BE2C (cell line): Measurements from ENCODE around the gene MSRB3.

ENCODE experiments used
- DNase-seq: peaks from one replicate; pipeline ENCODE4 v3.0.0-alpha.2; 2020
- H3K27me3 ChIP-seq: fragments of 250-450 bp; sonication (Bioruptor Pico); 2 replicates; pipeline ENCODE4 v1.5.1; 2020; ENCODE audit warnings: mild to moderate bottlenecking
- H3K36me3 ChIP-seq: fragments of 250-450 bp; sonication (Bioruptor Pico); 2 replicates; pipeline ENCODE4 v1.5.1; 2020; ENCODE audit warnings: mild to moderate bottlenecking
- H3K4me1 ChIP-seq: fragments of 250-450 bp; sonication (Bioruptor Pico); 2 replicates; pipeline ENCODE4 v1.5.1; 2020
- H3K4me3 ChIP-seq: 2 replicates; pipeline ENCODE4 v1.5.1; 2011; ENCODE audit warnings: low read depth, low read length
- H3K9me3 ChIP-seq: fragments of 250-450 bp; sonication (Bioruptor Pico); 2 replicates; pipeline ENCODE4 v1.5.1; 2020
- CTCF ChIP-seq: IDR thresholded peaks from 2 replicates; pipeline ENCODE4 v1.5.1; 2012; ENCODE audit warnings: mild to moderate bottlenecking, low read depth, low read length

The MSRB3 gene

GRCh38 chr12:65463611-65464010 lies 185.1 kb downstream of the MSRB3 start:
- Histone ChIP-seq H3K4me3 (no peak overlapping the region), H3K4me1 (no peaks in the 10 kb centered on the region), H3K27me3 (no peaks in the 10 kb centered on the region), H3K36me3 (no peaks in the 10 kb centered on the region), H3K9me3 (no peaks in the 10 kb centered on the region)
- no peak for DNase-seq
- TF ChIP-seq CTCF: no peak

GRCh38 chr12:65464930-65465329 lies 186.4 kb downstream of the MSRB3 start:
- Histone ChIP-seq H3K36me3 (no peaks in the 10 kb centered on the region), H3K4me1 (no peaks in the 10 kb centered on the region), H3K4me3 (no peak overlapping the region), H3K27me3 (no peaks in the 10 kb centered on the region), H3K9me3 (no peaks in the 10 kb centered on the region)
- DNase-seq: no peak
- no peak for TF ChIP-seq CTCF

GRCh38 chr12:65465766-65466547 lies 187.5 kb downstream of the MSRB3 start:
- no peak for TF ChIP-seq CTCF
- Histone ChIP-seq H3K4me1 (no peaks in the 10 kb centered on the region), H3K9me3 (no peaks in the 10 kb centered on the region)

GRCh38 chr12:65466911-65467310 lies 188.4 kb downstream of the MSRB3 start:
- no peak for TF ChIP-seq CTCF
- H3K27me3 ChIP-seq: no peaks in the 10 kb centered on the region
- DNase-seq: no peak
- H3K4me1 ChIP-seq: no peaks in the 10 kb centered on the region
- H3K4me3 ChIP-seq: no peak overlapping the region
- H3K36me3 ChIP-seq: no peaks in the 10 kb centered on the region
- H3K9me3 ChIP-seq: no peaks in the 10 kb centered on the region

More at GRCh38 chr12:65465766-65466547, 187.5 kb downstream of the MSRB3 start:
- no peak for DNase-seq
- Histone ChIP-seq H3K36me3 (no peaks in the 10 kb centered on the region), H3K27me3 (no peaks in the 10 kb centered on the region), H3K4me3 (no peak overlapping the region)

- no peak for TF ChIP-seq CTCF
- no peak for DNase-seq
- Histone ChIP-seq H3K9me3 (no peaks in the 10 kb centered on the region; the same call in 1 of the 2 replicates), H3K4me1 (no peaks in the 10 kb centered on the region), H3K27me3 (no peaks in the 10 kb centered on the region), H3K36me3 (no peaks in the 10 kb centered on the region), H3K4me3 (no peak overlapping the region)
Measured at GRCh38 chr12:65470256-65470655, 191.8 kb downstream of the MSRB3 start.

GRCh38 chr12:65472079-65472478 lies 193.6 kb downstream of the MSRB3 start:
- Histone ChIP-seq H3K4me1 (no peaks in the 10 kb centered on the region), H3K9me3 (no peaks in the 10 kb centered on the region; the same call in 1 of the 2 replicates), H3K36me3 (no peaks in the 10 kb centered on the region), H3K4me3 (no peak overlapping the region), H3K27me3 (no peaks in the 10 kb centered on the region)
- no peak for DNase-seq
- no peak for TF ChIP-seq CTCF
